H9 (cell line): Measurements from ENCODE around the gene STX17. TPM values are rescaled to one million over a fixed set of nuclear protein-coding genes. Genes with fewer than 3 reads are reported as not detected.

Experiments used
- DNase-seq: peaks from one replicate; pipeline ENCODE4 v3.0.0-alpha.2; 2017
- H2AFZ ChIP-seq: one replicate; pipeline ENCODE4 v1.6.1; 2013; ENCODE audit warnings: mild to moderate bottlenecking, low read length, control low read depth, moderate library complexity
- H2AK5ac ChIP-seq: 2 replicates; pipeline ENCODE4 v1.6.1; 2013; ENCODE audit warnings: low read length, control low read depth, mixed read lengths; ENCODE audit not compliant: insufficient read length
- H2BK120ac ChIP-seq: one replicate; pipeline ENCODE4 v1.6.1; 2013; ENCODE audit warnings: low read depth, mild to moderate bottlenecking, low read length, control low read depth, inconsistent platforms; ENCODE audit not compliant: poor library complexity, severe bottlenecking
- H2BK12ac ChIP-seq: 2 replicates; pipeline ENCODE4 v1.6.1; 2013; ENCODE audit warnings: low read length, control low read depth, mixed read lengths, low read depth; ENCODE audit not compliant: insufficient read length
- H2BK15ac ChIP-seq: 2 replicates; pipeline ENCODE4 v1.6.1; 2013; ENCODE audit warnings: low read depth, low read length, control low read depth
- H2BK20ac ChIP-seq: one replicate; pipeline ENCODE4 v1.6.1; 2013; ENCODE audit warnings: low read depth, mild to moderate bottlenecking, low read length, control low read depth, inconsistent platforms; ENCODE audit not compliant: poor library complexity, severe bottlenecking
- H2BK5ac ChIP-seq: 2 replicates; pipeline ENCODE4 v1.6.1; 2013; ENCODE audit warnings: low read length, control low read depth, mixed read lengths; ENCODE audit not compliant: insufficient read length
- H3K14ac ChIP-seq: 2 replicates; pipeline ENCODE4 v1.6.1; 2013; ENCODE audit warnings: low read length, control low read depth; ENCODE audit not compliant: insufficient read depth
- H3K18ac ChIP-seq: 2 replicates; pipeline ENCODE4 v1.6.1; 2013; ENCODE audit warnings: low read depth, mild to moderate bottlenecking, mixed read lengths, low read length, control low read depth; ENCODE audit not compliant: insufficient read length
- H3K23ac ChIP-seq: 2 replicates; pipeline ENCODE4 v1.6.1; 2013; ENCODE audit warnings: low read length, control low read depth, mixed read lengths, low read depth; ENCODE audit not compliant: insufficient read length
- H3K23me2 ChIP-seq: 2 replicates; pipeline ENCODE4 v1.6.1; 2013; ENCODE audit warnings: low read depth, mild to moderate bottlenecking, mixed read lengths, low read length, control low read depth; ENCODE audit not compliant: insufficient read length, poor library complexity, severe bottlenecking
- H3K27ac ChIP-seq: 2 replicates; pipeline ENCODE4 v1.5.1; 2013; ENCODE audit warnings: low read length, control low read depth, mixed read lengths, low read depth; ENCODE audit not compliant: insufficient read length
- H3K27me3 ChIP-seq: 2 replicates; pipeline ENCODE4 v1.6.1; 2013; ENCODE audit warnings: low read length, control low read depth, inconsistent platforms; ENCODE audit not compliant: insufficient read depth
- H3K4ac ChIP-seq: 2 replicates; pipeline ENCODE4 v1.6.1; 2013; ENCODE audit warnings: low read depth, mild to moderate bottlenecking, control low read depth, inconsistent platforms, low read length, moderate library complexity
- H3K4me1 ChIP-seq: 2 replicates; pipeline ENCODE4 v1.6.1; 2013; ENCODE audit warnings: low read length, control low read depth, inconsistent platforms; ENCODE audit not compliant: insufficient read depth
- H3K4me2 ChIP-seq: 2 replicates; pipeline ENCODE4 v1.6.1; 2013; ENCODE audit warnings: low read length, control low read depth, mixed read lengths; ENCODE audit not compliant: insufficient read length, insufficient read depth
- H3K56ac ChIP-seq: 2 replicates; pipeline ENCODE4 v1.6.1; 2013; ENCODE audit warnings: low read depth, mild to moderate bottlenecking, mixed read lengths, low read length, control low read depth; ENCODE audit not compliant: insufficient read length
- H3K79me1 ChIP-seq: 2 replicates; pipeline ENCODE4 v1.6.1; 2013; ENCODE audit warnings: low read depth, mild to moderate bottlenecking, moderate library complexity, low read length, control low read depth, inconsistent platforms; ENCODE audit not compliant: insufficient read depth, poor library complexity, severe bottlenecking
- H3K79me2 ChIP-seq: 2 replicates; pipeline ENCODE4 v1.6.1; 2013; ENCODE audit warnings: low read length, control low read depth, inconsistent platforms; ENCODE audit not compliant: insufficient read depth
- H3K9ac ChIP-seq: 2 replicates; pipeline ENCODE4 v1.6.1; 2013; ENCODE audit warnings: low read length, control low read depth, mixed read lengths; ENCODE audit not compliant: insufficient read length; ENCODE audit errors: extremely low read depth
- H3K9me3 ChIP-seq: one replicate; pipeline ENCODE4 v1.6.1; 2013; ENCODE audit warnings: low read depth, low read length, inconsistent platforms; ENCODE audit not compliant: control insufficient read depth
- H3T11ph ChIP-seq: one replicate; pipeline ENCODE4 v1.6.1; 2013; ENCODE audit warnings: mild to moderate bottlenecking, low read length, control low read depth, inconsistent platforms
- H4K20me1 ChIP-seq: one replicate; pipeline ENCODE4 v1.6.1; 2013; ENCODE audit not compliant: control insufficient read depth, insufficient read length, insufficient read depth
- H4K5ac ChIP-seq: 2 replicates; pipeline ENCODE4 v1.6.1; 2013; ENCODE audit warnings: low read depth, mild to moderate bottlenecking, mixed read lengths, low read length, control low read depth; ENCODE audit not compliant: insufficient read length
- H4K8ac ChIP-seq: replicated peaks from 2 replicates; pipeline ENCODE4 v1.6.1; 2013; ENCODE audit warnings: low read length, control low read depth, mixed read lengths, low read depth; ENCODE audit not compliant: insufficient read length
- H4K91ac ChIP-seq: 2 replicates; pipeline ENCODE4 v1.6.1; 2013; ENCODE audit warnings: low read depth, mild to moderate bottlenecking, moderate library complexity, mixed read lengths, low read length, control low read depth; ENCODE audit not compliant: insufficient read length
- H3K27ac Mint-ChIP-seq, 3 experiments: 2 replicates in 2 of 3; 3 replicates in 1 of 3; pipeline ENCODE4 v1.8.0; 2020 to 2021; ENCODE audit warnings: mixed read lengths in 3 of 3, mild to moderate bottlenecking in 1 of 3, moderate library complexity in 1 of 3
- H3K27me3 Mint-ChIP-seq: 2 replicates; pipeline ENCODE4 v1.8.0; 2021; ENCODE audit warnings: low read depth, mild to moderate bottlenecking, moderate library complexity, mixed read lengths
- H3K36me3 Mint-ChIP-seq, 3 experiments: 2 replicates in 2 of 3; 3 replicates in 1 of 3; pipeline ENCODE4 v1.8.0; 2020 to 2021; ENCODE audit warnings: low read depth in 3 of 3, mixed read lengths in 3 of 3; ENCODE audit not compliant: insufficient read depth in 1 of 3
- H3K4me1 Mint-ChIP-seq, 2 experiments: 2 replicates each; pipeline ENCODE4 v1.8.0; 2020; ENCODE audit warnings: mixed read lengths in 2 of 2
- H3K4me3 Mint-ChIP-seq, 2 experiments: 2 replicates in 1 of 2; 3 replicates in 1 of 2; pipeline ENCODE4 v1.8.0; 2020 to 2021; ENCODE audit warnings: mild to moderate bottlenecking in 2 of 2, mixed read lengths in 2 of 2, moderate library complexity in 1 of 2
- H3K9me3 Mint-ChIP-seq, 2 experiments: 2 replicates in 1 of 2; 3 replicates in 1 of 2; pipeline ENCODE4 v1.8.0; 2020; ENCODE audit warnings: mild to moderate bottlenecking in 2 of 2, mixed read lengths in 2 of 2, moderate library complexity in 1 of 2
- CTCF ChIP-seq: fragments of 200-600 bp; sonication (generic); conservative IDR thresholded peaks from 3 replicates; pipeline ENCODE4 v1.8.0; 2021; ENCODE audit warnings: antibody characterized with exemption, mild to moderate bottlenecking
- total RNA-seq: library from RNA; stranded (reverse); gene quantifications from 2 replicates; pipeline ENCODE4 v1.2.1, GENCODE V29; 2021

Gene STX17
- total RNA-seq, 1 experiment from 2014 or later = 21.2 TPM

- no peak overlapping the region for H2AK5ac ChIP-seq
- DNase-seq = no peak
- Mint-ChIP-seq H3K36me3 (no peaks in the 10 kb centered on the region), H3K27me3 (no peaks in the 10 kb centered on the region), H3K4me1 (peaks cover 4 to 11% of the 10 kb centered on the region in 2 experiments), H3K4me3 (no peak overlapping the region), H3K9me3 (no peaks in the 10 kb centered on the region), H3K27ac (no peak overlapping the region)
- no peak overlapping the region for H3K27ac ChIP-seq
- H2AFZ ChIP-seq = no peak overlapping the region
- H2BK20ac ChIP-seq = no peak overlapping the region
- no peak overlapping the region for H3K18ac ChIP-seq
- H3K9ac ChIP-seq = no peak overlapping the region
- H3K14ac ChIP-seq = no peak overlapping the region
- no peaks in the 10 kb centered on the region for H3K23me2 ChIP-seq
- H2BK5ac ChIP-seq = no peak overlapping the region
- H3T11ph ChIP-seq = no peak overlapping the region
- H3K4me1 ChIP-seq = 0 out of 2 replicates have a peak, but pooled peaks cover 4% of the 10 kb centered on the region
- no peak overlapping the region for H4K8ac ChIP-seq
- no peaks in the 10 kb centered on the region for H3K79me1 ChIP-seq
- H2BK12ac ChIP-seq = no peak overlapping the region
- no peaks in the 10 kb centered on the region for H4K20me1 ChIP-seq
- H3K9me3 ChIP-seq = no peaks in the 10 kb centered on the region
- no peak overlapping the region for H4K91ac ChIP-seq
- no peak overlapping the region for H3K4me2 ChIP-seq
- no peaks in the 10 kb centered on the region for H3K79me2 ChIP-seq
- no peak overlapping the region for H3K56ac ChIP-seq
- TF ChIP-seq CTCF = no peak
- H3K23ac ChIP-seq = no peak overlapping the region
- H4K5ac ChIP-seq = no peak overlapping the region
- H2BK15ac ChIP-seq = no peak overlapping the region
- no peak overlapping the region for H2BK120ac ChIP-seq
- H3K27me3 ChIP-seq = no peaks in the 10 kb centered on the region
- no peak overlapping the region for H3K4ac ChIP-seq
Measured at GRCh38 chr9:99867968-99868367, 38.5 kb upstream of the STX17 start.
